Tibial artery (tissue), 4 donors: Measurements from ENCODE around the gene MAP3K21.

Source experiments
- DNase-seq, 2 donors: peaks; one replicate each; pipeline ENCODE4 v3.0.0-alpha.2; 2019
- H3K27ac ChIP-seq, 2 donors: fragments of 200-600 bp; sonication (generic) in 1 of 2; 1 replicate in 1 of 2; 2 replicates in 1 of 2; pipeline ENCODE4 v1.5.1; 2018 to 2019; ENCODE audit warnings: mild to moderate bottlenecking in 1 of 2
- H3K27me3 ChIP-seq, 2 donors: fragments of 200-600 bp; sonication (generic) in 1 of 2; one replicate each; pipeline versions ENCODE4 v1.5.1 to v1.6.0; 2016 to 2019
- H3K36me3 ChIP-seq, 3 donors: fragments of 200-600 bp; sonication (generic) in 2 of 3; one replicate each; pipeline ENCODE4 v1.5.1; 2016 to 2019; ENCODE audit warnings: mild to moderate bottlenecking in 2 of 3
- H3K4me1 ChIP-seq, 4 donors: fragments of 200-600 bp; sonication (generic) in 2 of 4; 1 replicate in 3 of 4; 2 replicates in 1 of 4; pipeline ENCODE4 v1.5.1; 2016 to 2019
- H3K4me3 ChIP-seq, 2 donors: fragments of 200-600 bp; sonication (generic) in 1 of 2; 1 replicate in 1 of 2; 2 replicates in 1 of 2; pipeline ENCODE4 v1.5.1; 2018 to 2019; ENCODE audit warnings: mild to moderate bottlenecking in 2 of 2
- H3K9me3 ChIP-seq, 3 donors: fragments of 200-600 bp; sonication (generic) in 1 of 3; one replicate each; pipeline ENCODE4 v1.5.1; 2016 to 2019
- intact Hi-C: fragments of 100-400 bp; cut with DNase I; formaldehyde crosslinking; loops from one replicate; pipeline ENCODE4 v1.15.0; 2023; ENCODE audit warnings: low total_unique reads
- TF ChIP-seq, protein P1 (sequence below), 2 experiments: fragments of 200-600 bp in 1 of 2; fragments of 450-650 bp in 1 of 2; IDR thresholded peaks; one replicate each; pipeline ENCODE4 v1.5.1; 2017 to 2019; ENCODE audit warnings: antibody characterized with exemption in 2 of 2, mild to moderate bottlenecking in 1 of 2, moderate library complexity in 1 of 2

The MAP3K21 gene

GRCh38 chr1:233289676-233290075 is 37.8 kb upstream of the MAP3K21 start:
- Histone ChIP-seq H3K9me3 (no peaks in the 10 kb centered on the region), H3K36me3 (no peaks in the 10 kb centered on the region), H3K4me3 (no peak overlapping the region), H3K4me1 (no peaks in the 10 kb centered on the region), H3K27ac (no peak overlapping the region), H3K27me3 (no peaks in the 10 kb centered on the region)
- DNase-seq, result no peak
- TF ChIP-seq, protein P1, sequence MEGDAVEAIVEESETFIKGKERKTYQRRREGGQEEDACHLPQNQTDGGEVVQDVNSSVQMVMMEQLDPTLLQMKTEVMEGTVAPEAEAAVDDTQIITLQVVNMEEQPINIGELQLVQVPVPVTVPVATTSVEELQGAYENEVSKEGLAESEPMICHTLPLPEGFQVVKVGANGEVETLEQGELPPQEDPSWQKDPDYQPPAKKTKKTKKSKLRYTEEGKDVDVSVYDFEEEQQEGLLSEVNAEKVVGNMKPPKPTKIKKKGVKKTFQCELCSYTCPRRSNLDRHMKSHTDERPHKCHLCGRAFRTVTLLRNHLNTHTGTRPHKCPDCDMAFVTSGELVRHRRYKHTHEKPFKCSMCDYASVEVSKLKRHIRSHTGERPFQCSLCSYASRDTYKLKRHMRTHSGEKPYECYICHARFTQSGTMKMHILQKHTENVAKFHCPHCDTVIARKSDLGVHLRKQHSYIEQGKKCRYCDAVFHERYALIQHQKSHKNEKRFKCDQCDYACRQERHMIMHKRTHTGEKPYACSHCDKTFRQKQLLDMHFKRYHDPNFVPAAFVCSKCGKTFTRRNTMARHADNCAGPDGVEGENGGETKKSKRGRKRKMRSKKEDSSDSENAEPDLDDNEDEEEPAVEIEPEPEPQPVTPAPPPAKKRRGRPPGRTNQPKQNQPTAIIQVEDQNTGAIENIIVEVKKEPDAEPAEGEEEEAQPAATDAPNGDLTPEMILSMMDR (IDR thresholded peaks at IDR 0.05), result no peak
- intact Hi-C loops, result no loop called here

DNA sequence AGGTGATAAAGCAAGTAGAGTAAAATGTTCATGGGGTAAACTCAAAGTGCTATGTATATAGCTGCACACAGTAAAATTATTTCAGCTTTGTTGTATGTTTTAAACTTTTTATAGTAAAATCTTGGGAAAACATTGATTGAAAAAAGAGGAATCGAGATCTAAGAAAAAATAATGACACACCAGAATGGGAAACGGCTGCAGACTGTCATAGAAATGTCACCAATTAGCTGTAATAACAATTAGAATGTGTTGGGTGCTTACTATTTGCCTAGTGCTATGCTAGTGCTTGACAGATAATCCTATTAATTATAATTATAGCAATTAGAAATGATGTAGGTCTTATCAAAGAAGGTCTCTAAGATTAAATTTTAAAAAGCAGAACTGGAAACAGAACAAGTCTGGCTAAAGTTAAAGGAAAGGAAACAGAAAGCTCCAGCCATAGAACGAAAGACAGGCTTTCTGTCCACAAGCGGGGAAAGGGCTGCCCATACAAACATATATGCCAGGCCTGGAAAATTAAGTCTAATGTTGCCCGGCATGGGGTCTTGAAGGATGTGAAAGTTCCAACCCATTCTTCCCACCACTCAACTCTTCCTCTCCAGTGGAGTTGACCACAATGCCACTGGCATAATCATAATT is 37.0 kb upstream of the MAP3K21 start:
- Histone ChIP-seq H3K27me3 (no peaks in the 10 kb centered on the region), H3K4me3 (no peak overlapping the region), H3K9me3 (no peaks in the 10 kb centered on the region), H3K36me3 (no peaks in the 10 kb centered on the region), H3K27ac (no peak overlapping the region), H3K4me1 (peaks cover 0 to 6% (median 4%) of the 10 kb centered on the region in 4 donors)
- intact Hi-C loops, result no loop called here
- DNase-seq, result no peak
- TF ChIP-seq, protein P1 (IDR thresholded peaks at IDR 0.05), result no peak

GRCh38 chr1:233293556-233294446 is 33.7 kb upstream of the MAP3K21 start:
- no peak for DNase-seq
- Histone ChIP-seq H3K9me3 (no peaks in the 10 kb centered on the region), H3K36me3 (no peaks in the 10 kb centered on the region), H3K4me1 (peaks cover 0 to 8% (median 6%) of the 10 kb centered on the region in 4 donors), H3K4me3 (no peak overlapping the region), H3K27ac (no peak overlapping the region), H3K27me3 (peaks cover 0 to 9% of the 10 kb centered on the region in 2 donors)
- intact Hi-C loops, result no loop called here
- TF ChIP-seq, protein P1 (IDR thresholded peaks at IDR 0.05), result no peak

DNA sequence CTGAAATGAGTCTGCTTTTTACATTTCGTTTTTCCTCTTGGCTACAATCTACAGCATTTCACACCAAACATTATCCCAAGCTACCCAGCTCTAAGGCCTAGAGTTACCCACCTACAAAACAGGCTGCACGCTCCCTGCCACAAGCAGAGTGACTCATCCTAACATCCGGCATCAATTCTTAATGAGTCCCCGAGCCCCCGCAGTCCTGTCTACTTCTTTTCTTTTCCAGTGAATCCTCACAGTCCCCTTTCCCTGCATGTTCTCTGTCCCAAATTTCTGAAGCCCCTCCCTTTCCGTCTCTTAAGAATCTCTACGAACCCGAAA is 32.6 kb upstream of the MAP3K21 start:
- Histone ChIP-seq H3K36me3 (no peaks in the 10 kb centered on the region), H3K4me1 (peaks cover 0 to 8% (median 6%) of the 10 kb centered on the region in 4 donors), H3K27me3 (peaks cover 0 to 9% of the 10 kb centered on the region in 2 donors), H3K4me3 (peak overlapping the region; percentile 52 to 69), H3K9me3 (no peaks in the 10 kb centered on the region), H3K27ac (peak overlapping the region in 1 of 2 donors; percentile 22)
- TF ChIP-seq, protein P1 (IDR thresholded peaks at IDR 0.05), result no peak
- intact Hi-C loops, result no loop called here
- DNase-seq, result no peak

DNA sequence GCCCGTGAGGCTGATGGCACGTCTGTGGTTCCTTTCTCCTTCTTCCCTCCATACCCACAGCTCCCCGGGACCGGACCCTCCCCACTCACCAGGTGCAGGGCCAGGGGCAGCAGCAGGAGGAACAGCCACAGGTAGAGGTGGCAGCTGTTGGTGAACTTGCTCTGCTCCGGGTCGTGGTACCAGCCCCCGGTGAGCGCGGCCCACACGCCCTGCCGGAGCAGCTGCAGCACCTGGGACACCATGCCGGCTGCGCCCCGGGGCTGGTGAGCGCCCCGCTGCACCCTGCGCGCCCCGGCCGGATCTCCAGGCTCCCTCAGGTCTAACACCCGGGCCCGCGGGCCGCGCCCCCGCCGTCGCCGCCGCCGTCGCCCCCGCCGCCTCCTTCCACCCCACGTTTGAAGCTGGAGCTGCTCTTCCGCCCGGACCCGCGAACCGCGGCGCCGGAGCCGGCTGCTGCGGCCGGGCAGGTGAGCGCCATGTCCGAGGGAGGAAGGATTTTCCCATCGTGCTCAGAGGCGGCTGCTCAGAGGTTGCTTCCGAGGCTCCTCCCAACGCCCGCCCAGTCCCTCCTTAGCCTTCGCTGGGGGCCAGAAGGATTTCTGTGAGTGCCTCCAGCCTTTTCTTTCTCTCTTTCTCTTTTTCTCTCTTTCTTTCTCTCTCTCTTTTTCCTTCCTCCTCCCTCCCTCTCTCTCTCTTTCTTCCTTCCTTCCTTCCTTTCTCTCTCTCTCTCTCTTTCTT is 32.1 kb upstream of the MAP3K21 start, which contains the start of gene PCNX2:
TSS of gene PCNX2 (minus strand) at position 489 of the 738 bp plus-strand sequence. CDS start at position 242, 247 bp downstream.
- H3K27ac ChIP-seq, result peak within 1 kb of the TSS in 1 of 2 donors; percentile 22
- H3K4me3 ChIP-seq, result peak within 1 kb of the TSS; percentile 52 to 69
- H3K36me3 ChIP-seq, result no peaks in the 10 kb centered on the region
- TF ChIP-seq, protein P1 (IDR thresholded peaks at IDR 0.05), result no peak
- intact Hi-C loops, result no loop called here
- DNase-seq, result peak in 1 of 2 donors; percentile 33
- H3K9me3 ChIP-seq, result no peaks in the 10 kb centered on the region
- peaks cover 0 to 8% (median 6%) of the 10 kb centered on the region in 4 donors for H3K4me1 ChIP-seq
- peaks cover 0 to 10% of the 10 kb centered on the region in 2 donors for H3K27me3 ChIP-seq
